CD4-positive, alpha-beta T cell (primary cell): Measurements from ENCODE around the gene CISH. TPM values are rescaled to one million over a fixed set of nuclear protein-coding genes. Genes with fewer than 3 reads are reported as not detected.

Source experiments
- ATAC-seq: fragments of 200-7000 bp; cut with Tn5 transposase; one replicate; pipeline ENCODE4 v1.10.0; 2022; ENCODE audit warnings: mild to moderate bottlenecking; ENCODE audit not compliant: poor library complexity
- CTCF ChIA-PET: fragments of 350-600 bp; sonication (Branson Sonifier 250); formaldehyde crosslinking; loops from one replicate; lab custom pipeline; 2021; ENCODE audit warnings: antibody characterized with exemption, inconsistent platforms; lab: Charles Lee
- POLR2A ChIA-PET: fragments of 350-600 bp; sonication (Branson Sonifier 250); formaldehyde crosslinking; loops from one replicate; lab custom pipeline; 2021; ENCODE audit warnings: antibody characterized with exemption, inconsistent platforms; lab: Charles Lee
- DNase-seq, 14 experiments: peaks; one replicate each; pipeline ENCODE4 v3.0.0-alpha.2; 2013 to 2020; ENCODE audit warnings: mixed read lengths in 2 of 14
- H3K27ac ChIP-seq, 2 donors: one replicate each; pipeline versions ENCODE4 v1.5.1 to v1.7.0; 2013; ENCODE audit warnings: low read length in 2 of 2, low read depth in 1 of 2, mild to moderate bottlenecking in 1 of 2
- H3K27me3 ChIP-seq, 2 experiments: 1 replicate in 1 of 2; 2 replicates in 1 of 2; pipeline versions ENCODE4 v1.6.1 to v1.7.0; 2013; ENCODE audit warnings: low read length in 2 of 2, control low read depth in 1 of 2, mild to moderate bottlenecking in 1 of 2, moderate library complexity in 1 of 2; ENCODE audit not compliant: insufficient read depth in 2 of 2, control insufficient read depth in 1 of 2
- H3K36me3 ChIP-seq: one replicate; pipeline ENCODE4 v1.6.1; 2013; ENCODE audit warnings: low read length, control low read depth; ENCODE audit not compliant: insufficient read depth
- H3K4me1 ChIP-seq: one replicate; pipeline ENCODE4 v1.6.1; 2013; ENCODE audit warnings: low read length, control low read depth; ENCODE audit not compliant: insufficient read depth
- H3K4me3 ChIP-seq: one replicate; pipeline ENCODE4 v1.5.1; 2013; ENCODE audit warnings: mild to moderate bottlenecking, low read length, moderate library complexity
- H3K9me3 ChIP-seq, 2 experiments: 1 replicate in 1 of 2; 2 replicates in 1 of 2; pipeline versions ENCODE4 v1.6.1 to v1.7.0; 2013; ENCODE audit warnings: low read length in 2 of 2, mild to moderate bottlenecking in 2 of 2, control low read depth in 1 of 2, moderate library complexity in 1 of 2; ENCODE audit not compliant: control insufficient read depth in 1 of 2, insufficient read depth in 1 of 2
- H3K27ac Mint-ChIP-seq: one replicate; pipeline ENCODE4 v1.8.0; 2020; ENCODE audit warnings: mixed read lengths
- H3K27me3 Mint-ChIP-seq: one replicate; pipeline ENCODE4 v1.8.0; 2021; ENCODE audit warnings: mixed read lengths
- H3K36me3 Mint-ChIP-seq: one replicate; pipeline ENCODE4 v1.8.0; 2021; ENCODE audit warnings: low read depth, mixed read lengths
- H3K4me1 Mint-ChIP-seq: one replicate; pipeline ENCODE4 v1.8.0; 2021; ENCODE audit warnings: low read depth, mixed read lengths
- H3K4me3 Mint-ChIP-seq: one replicate; pipeline ENCODE4 v1.8.0; 2020; ENCODE audit warnings: mild to moderate bottlenecking, mixed read lengths
- H3K9me3 Mint-ChIP-seq: one replicate; pipeline ENCODE4 v1.8.0; 2020; ENCODE audit warnings: mixed read lengths
- CTCF ChIP-seq: fragments of 200-600 bp; IDR thresholded peaks from one replicate; pipeline ENCODE4 v1.8.0; 2022; ENCODE audit warnings: antibody characterized with exemption, mild to moderate bottlenecking
- intact Hi-C, 2 experiments: fragments of 100-400 bp; cut with DNase I in 1 of 2; cut with micrococcal nuclease in 1 of 2; formaldehyde crosslinking; loops; one replicate each; pipeline versions ENCODE4 v1.15.1 to v1.9.0; 2023 to 2025; cut with DNase I, micrococcal nuclease
- total RNA-seq, 174 experiments: library from RNA in 2 of 174; stranded (reverse) in 2 of 174; gene quantifications; one replicate each; pipeline ENCODE4 v1.2.3 and lab custom pipeline; 2021 to 2026

Gene CISH
- total RNA-seq, 2 experiments from 2014 or later = 3.5 to 3.7 TPM

- DNase-seq = no peak
- intact Hi-C loops = no loop called here
- POLR2A ChIA-PET = interaction anchor here (1.3 kb wide), 1 partner anchor 11 kb away, joined by 3 read pairs; the partner anchor contains the start of gene HEMK1
- no peak overlapping the region for H3K4me3 Mint-ChIP-seq
- Histone ChIP-seq H3K27me3 (no peaks in the 10 kb centered on the region), H3K9me3 (no peaks in the 10 kb centered on the region), H3K4me1 (no peaks in the 10 kb centered on the region), H3K36me3 (no peaks in the 10 kb centered on the region), H3K4me3 (no peak overlapping the region), H3K27ac (no peak overlapping the region)
- ATAC-seq = no peak
- no peaks in the 10 kb centered on the region for H3K27me3 Mint-ChIP-seq
- H3K9me3 Mint-ChIP-seq = no peaks in the 10 kb centered on the region
- no peaks in the 10 kb centered on the region for H3K36me3 Mint-ChIP-seq
- TF ChIP-seq CTCF = no peak
- H3K4me1 Mint-ChIP-seq = no peaks in the 10 kb centered on the region
- H3K27ac Mint-ChIP-seq = no peak overlapping the region
- CTCF ChIA-PET = no interaction called here
Observed at GRCh38 chr3:50557915-50558314, 53.7 kb downstream of the CISH start.

GRCh38 chr3:50557106-50557505, 54.5 kb downstream of the CISH start:
- Mint-ChIP-seq H3K36me3 (no peaks in the 10 kb centered on the region), H3K9me3 (no peaks in the 10 kb centered on the region), H3K4me3 (no peak overlapping the region), H3K27me3 (no peaks in the 10 kb centered on the region), H3K4me1 (no peaks in the 10 kb centered on the region), H3K27ac (no peak overlapping the region)
- Histone ChIP-seq H3K4me1 (no peaks in the 10 kb centered on the region), H3K36me3 (no peaks in the 10 kb centered on the region), H3K9me3 (no peaks in the 10 kb centered on the region), H3K27me3 (no peaks in the 10 kb centered on the region), H3K27ac (no peak overlapping the region), H3K4me3 (no peak overlapping the region)
- intact Hi-C loops = no loop called here
- POLR2A ChIA-PET = interaction anchor here (1.2 kb wide), 1 partner anchor 10 kb away, joined by 4 read pairs; no protein-coding TSS in a partner anchor
- CTCF ChIA-PET = no interaction called here
- TF ChIP-seq CTCF = no peak
- DNase-seq (no peak), ATAC-seq (no peak)

Other genes starting within 250 kb of the CISH start
- gene CACNA2D2, start 108.1 kb downstream of the CISH start, total RNA-seq = 1 to 10 TPM; 2.5 to 3.8 TPM
- gene C3orf18, start 44.0 kb downstream of the CISH start, total RNA-seq = 1 to 10 TPM; 3.9 to 5.2 TPM
- 10 to 100 TPM; 12.4 to 14.6 TPM for gene HEMK1, start 42.3 kb downstream of the CISH start, total RNA-seq
- gene MAPKAPK3, start 5.4 kb upstream of the CISH start, total RNA-seq = 10 to 100 TPM; 16.4 to 16.6 TPM
- 1 to 10 TPM in 1 of 2 experiments, under 1 TPM in 1; 0.93 to 1.1 TPM for gene DOCK3, start 63.2 kb upstream of the CISH start, total RNA-seq